ENCODE data around the gene CALR. TPM values are rescaled to one million over a fixed set of nuclear protein-coding genes. Genes with fewer than 3 reads are reported as not detected.

CALR gene
- polyA plus RNA-seq, 6 donors from 2014 or later: 97.4 to 189 (median 155) TPM

DNA sequence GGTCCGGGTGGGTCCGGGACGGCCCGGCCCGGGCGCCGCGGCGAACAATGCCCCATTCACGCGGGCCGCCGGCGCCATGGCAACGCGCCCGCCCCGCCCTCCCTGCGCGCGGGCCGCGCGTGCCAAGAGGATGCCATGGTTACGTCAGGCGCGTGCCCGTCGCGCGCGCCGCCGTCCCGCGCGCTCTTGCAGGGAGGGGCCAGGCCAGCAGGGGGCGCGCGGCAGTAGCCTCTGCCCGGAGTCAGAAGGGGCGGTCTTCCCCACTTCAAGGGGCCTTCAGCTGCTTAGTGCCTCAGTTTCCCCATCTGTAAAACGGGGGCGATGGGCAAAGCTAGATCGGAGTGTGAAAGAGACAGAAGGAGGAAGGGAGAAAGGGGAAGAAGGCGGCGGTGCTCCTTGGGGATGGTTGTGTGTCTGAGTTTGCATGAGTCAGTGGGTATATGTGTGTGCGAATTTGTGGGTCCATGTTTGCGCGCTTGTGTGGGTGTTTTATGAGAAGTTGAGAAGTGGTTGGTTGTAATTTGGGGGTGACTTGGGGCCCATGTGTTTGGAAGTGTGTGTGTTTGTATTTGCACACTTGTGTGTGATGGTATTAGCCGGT, 45.2 kb downstream of the CALR start:
- no peak overlapping the region for H3K4me3 Mint-ChIP-seq
- H3K4me1 Mint-ChIP-seq: peaks cover 0 to 24% (median 13%) of the 10 kb centered on the region in 3 donors
- peak; percentile 69 to 84 for ATAC-seq (ENCODE audit: low read depth in 2 of 2)
- H3K27ac Mint-ChIP-seq: no peak overlapping the region
- H3K9me3 Mint-ChIP-seq: no peaks in the 10 kb centered on the region
- peak; percentile 85 for DNase-seq
- no peaks in the 10 kb centered on the region for H3K36me3 Mint-ChIP-seq
- H3K27me3 Mint-ChIP-seq: peaks cover 0 to 8% (median 6%) of the 10 kb centered on the region in 3 donors

DNA sequence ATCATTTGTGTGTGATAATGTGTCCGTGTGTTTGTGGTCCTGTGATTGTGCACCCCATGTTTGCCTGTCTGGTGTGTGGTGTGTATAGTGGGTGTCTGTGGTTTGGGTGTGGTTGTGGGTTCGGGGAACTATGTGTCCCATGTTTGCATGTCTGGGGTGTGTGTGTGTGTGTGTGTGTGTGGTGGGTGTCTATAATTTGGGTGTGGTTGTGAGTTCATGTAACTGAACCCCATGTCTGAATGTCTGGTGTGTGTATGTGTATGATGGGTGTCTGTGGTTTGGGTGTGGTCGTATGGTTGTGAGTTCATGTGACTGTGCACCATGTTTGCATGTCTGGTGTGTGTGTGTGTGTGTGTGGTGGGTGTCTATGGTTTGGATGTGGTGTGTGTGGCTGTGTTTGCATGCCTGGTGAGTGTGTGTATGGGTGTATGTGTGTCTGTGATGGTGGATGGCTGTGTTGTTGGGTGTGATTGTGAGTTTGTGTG, 45.8 kb downstream of the CALR start:
- Mint-ChIP-seq H3K27ac (no peak overlapping the region), H3K4me3 (no peak overlapping the region), H3K36me3 (no peaks in the 10 kb centered on the region), H3K27me3 (peaks cover 0 to 8% (median 6%) of the 10 kb centered on the region in 3 donors), H3K9me3 (no peaks in the 10 kb centered on the region), H3K4me1 (peaks cover 0 to 21% (median 13%) of the 10 kb centered on the region in 3 donors)
- ATAC-seq (ENCODE audit: low read depth in 2 of 2): no peak
- DNase-seq: no peak

DNA sequence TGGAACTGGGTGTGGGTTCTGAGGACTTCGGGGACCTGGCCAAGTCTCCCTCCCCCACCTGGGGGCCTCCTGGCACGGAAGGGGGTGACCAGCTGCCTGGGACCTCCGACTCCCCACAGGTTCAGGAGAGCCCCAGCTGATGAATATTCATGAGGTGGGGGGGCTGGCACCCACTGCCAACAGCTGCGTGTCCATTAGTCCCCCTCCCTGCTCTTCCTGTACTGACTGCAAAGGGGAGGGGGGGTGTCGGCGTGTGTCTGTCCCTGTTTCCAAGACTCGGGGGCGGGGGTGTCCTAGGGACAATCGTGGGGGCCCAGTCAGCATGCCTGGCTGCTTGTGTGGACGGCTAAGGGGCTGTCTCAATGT, 46.3 kb downstream of the CALR start:
- H3K9me3 Mint-ChIP-seq: no peaks in the 10 kb centered on the region
- H3K4me1 Mint-ChIP-seq: peaks cover 0 to 19% (median 13%) of the 10 kb centered on the region in 3 donors
- H3K36me3 Mint-ChIP-seq: no peaks in the 10 kb centered on the region
- peak overlapping the region in 3 of 6 donors; percentile 57 to 88 (median 88) for H3K27ac Mint-ChIP-seq
- H3K4me3 Mint-ChIP-seq: peak overlapping the region in 4 of 8 donors; percentile 18 to 63 (median 30)
- H3K27me3 Mint-ChIP-seq: peaks cover 0 to 8% (median 6%) of the 10 kb centered on the region in 3 donors
- no peak for DNase-seq
- no peak for ATAC-seq (ENCODE audit: low read depth in 2 of 2)

DNA sequence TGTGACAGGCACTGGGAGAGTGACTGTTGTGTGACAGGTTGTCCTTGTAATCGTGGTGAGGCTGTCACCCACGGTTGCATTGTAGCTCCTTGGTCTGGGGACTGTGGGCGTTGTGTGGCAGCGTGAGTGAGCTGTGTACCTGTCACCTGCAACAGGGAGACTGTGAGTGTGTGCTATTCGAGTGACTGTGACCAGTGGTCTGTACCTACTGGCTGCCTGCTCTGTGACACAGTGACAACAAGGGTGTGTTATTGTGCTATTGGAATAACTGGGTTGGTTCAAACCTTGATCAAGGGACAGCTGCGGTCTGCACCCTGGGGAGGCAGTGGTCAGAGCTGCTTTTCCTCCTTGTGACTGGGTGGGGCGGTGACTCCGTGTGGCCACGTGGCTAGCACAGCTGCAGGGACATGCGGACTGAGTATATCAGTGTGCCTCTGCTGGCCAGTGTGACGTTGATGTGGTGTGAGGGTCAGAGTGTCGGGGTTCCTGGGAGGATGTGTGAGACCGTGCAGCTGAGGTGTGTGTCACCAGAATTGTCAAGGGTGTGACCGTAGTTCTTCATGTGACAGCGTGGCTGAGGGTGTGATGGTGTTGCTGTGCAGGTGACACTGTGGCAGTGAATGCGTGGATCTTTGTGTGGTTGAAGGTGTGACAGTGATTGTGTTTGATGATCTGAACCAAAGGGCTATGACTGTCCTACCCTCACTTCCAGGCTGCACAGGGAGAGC, 46.8 kb downstream of the CALR start:
- peak overlapping the region in 4 of 8 donors; percentile 18 to 69 (median 42) for H3K4me3 Mint-ChIP-seq
- DNase-seq (no peak), ATAC-seq (ENCODE audit: low read depth in 2 of 2) (peak; percentile 6 to 46)
- peaks cover 0 to 15% (median 9%) of the 10 kb centered on the region in 3 donors for H3K4me1 Mint-ChIP-seq
- peaks cover 0 to 8% (median 6%) of the 10 kb centered on the region in 3 donors for H3K27me3 Mint-ChIP-seq
- H3K27ac Mint-ChIP-seq: peak overlapping the region in 4 of 6 donors; percentile 57 to 88 (median 79)
- H3K36me3 Mint-ChIP-seq: no peaks in the 10 kb centered on the region
- no peaks in the 10 kb centered on the region for H3K9me3 Mint-ChIP-seq

DNA sequence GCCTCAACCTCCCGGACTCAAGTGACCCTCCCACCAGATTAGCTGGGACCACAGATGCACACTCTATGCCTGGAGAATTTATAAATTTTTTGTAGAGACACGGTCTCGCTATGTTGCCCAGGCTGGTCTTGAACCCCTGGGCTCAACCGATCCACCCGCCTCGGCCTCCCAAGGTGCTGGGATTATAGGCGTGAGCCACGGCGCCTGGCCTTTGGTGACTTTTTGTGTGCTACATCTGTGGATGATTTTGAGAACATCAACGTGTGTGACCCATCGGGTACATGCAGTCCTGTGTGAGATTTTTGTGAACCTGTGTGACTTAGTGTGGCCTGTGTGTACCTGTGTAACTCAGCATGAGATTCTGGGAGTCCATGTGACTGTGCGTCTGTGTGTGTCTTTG, 48.3 kb downstream of the CALR start:
- Mint-ChIP-seq H3K36me3 (no peaks in the 10 kb centered on the region), H3K4me1 (peaks cover 0 to 15% (median 9%) of the 10 kb centered on the region in 3 donors), H3K4me3 (no peak overlapping the region), H3K27ac (peak overlapping the region in 2 of 6 donors; percentile 11 to 73), H3K9me3 (no peaks in the 10 kb centered on the region), H3K27me3 (peaks cover 6 to 18% (median 10%) of the 10 kb centered on the region in 3 donors)
- ATAC-seq (ENCODE audit: low read depth in 2 of 2) (no peak), DNase-seq (no peak)

- no peak overlapping the region for H3K4me3 Mint-ChIP-seq
- DNase-seq: no peak
- H3K36me3 Mint-ChIP-seq: no peaks in the 10 kb centered on the region
- H3K4me1 Mint-ChIP-seq: peaks cover 0 to 15% (median 9%) of the 10 kb centered on the region in 3 donors
- H3K27ac Mint-ChIP-seq: peak overlapping the region in 2 of 6 donors; percentile 11 to 27
- H3K27me3 Mint-ChIP-seq: peaks cover 6 to 18% (median 10%) of the 10 kb centered on the region in 3 donors
- ATAC-seq (ENCODE audit: low read depth in 2 of 2): no peak
- no peaks in the 10 kb centered on the region for H3K9me3 Mint-ChIP-seq
These were observed 48.8 kb downstream of the CALR start for GRCh38 chr19:12987190-12987589.

- ATAC-seq (ENCODE audit: low read depth in 2 of 2): no peak
These were observed 49.4 kb downstream of the CALR start for GRCh38 chr19:12987781-12988180.

DNA sequence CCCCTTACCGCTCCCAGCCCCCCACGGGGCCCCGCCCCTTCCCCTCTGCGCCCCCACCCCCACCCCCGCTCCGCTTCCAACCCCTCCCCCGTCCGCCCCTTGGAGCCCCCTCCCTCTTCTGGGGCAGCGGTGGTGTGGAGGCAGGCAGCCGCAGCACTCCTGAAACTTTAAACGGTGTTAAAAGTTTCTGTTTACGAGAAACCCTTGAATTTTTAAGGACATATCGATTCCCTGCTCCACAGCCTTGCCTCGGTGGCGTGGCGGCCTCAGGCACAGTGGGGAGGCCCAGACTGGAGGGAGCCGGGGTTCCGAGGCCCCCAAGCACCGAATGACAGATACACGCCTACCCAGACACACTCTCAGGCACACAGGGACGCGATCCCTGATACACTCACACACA, 52.0 kb downstream of the CALR start:
- no peak for ATAC-seq (ENCODE audit: low read depth in 2 of 2)
- peaks cover 17 to 27% (median 19%) of the 10 kb centered on the region in 3 donors for H3K27me3 Mint-ChIP-seq
- no peak overlapping the region for H3K4me3 Mint-ChIP-seq
- DNase-seq: no peak
- peaks cover 0 to 2% (median 0%) of the 10 kb centered on the region in 7 donors for H3K9me3 Mint-ChIP-seq
- peak overlapping the region in 1 of 6 donors; percentile 38 for H3K27ac Mint-ChIP-seq
- H3K4me1 Mint-ChIP-seq: peaks cover 8 to 18% (median 12%) of the 10 kb centered on the region in 3 donors
- no peaks in the 10 kb centered on the region for H3K36me3 Mint-ChIP-seq

More at GRCh38 chr19:12987781-12988180, 49.4 kb downstream of the CALR start:
- no peak for DNase-seq
- Mint-ChIP-seq H3K36me3 (no peaks in the 10 kb centered on the region), H3K27me3 (peaks cover 6 to 18% (median 10%) of the 10 kb centered on the region in 3 donors), H3K4me3 (no peak overlapping the region), H3K4me1 (peaks cover 0 to 15% (median 9%) of the 10 kb centered on the region in 3 donors), H3K27ac (no peak overlapping the region), H3K9me3 (no peaks in the 10 kb centered on the region)

DNA sequence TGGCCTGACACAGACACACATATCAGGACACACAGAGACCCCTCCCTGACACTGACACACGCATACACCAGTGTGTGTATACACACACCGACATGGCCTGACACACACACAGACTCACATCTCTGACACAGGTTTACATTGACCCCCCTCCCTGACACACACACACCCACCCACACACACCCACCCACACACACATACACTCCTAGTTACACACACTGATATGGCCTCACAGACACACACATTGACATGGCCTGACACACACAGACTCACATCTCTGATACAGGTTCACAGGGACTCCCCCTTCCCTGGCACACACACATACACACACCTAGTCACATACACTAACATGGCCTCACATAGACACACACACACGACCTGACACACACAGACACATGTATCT, 52.4 kb downstream of the CALR start:
- Mint-ChIP-seq H3K27ac (peak overlapping the region in 2 of 6 donors; percentile 2 to 38), H3K27me3 (peaks cover 17 to 27% (median 19%) of the 10 kb centered on the region in 3 donors), H3K36me3 (no peaks in the 10 kb centered on the region), H3K4me3 (no peak overlapping the region), H3K4me1 (peaks cover 6 to 15% (median 12%) of the 10 kb centered on the region in 3 donors), H3K9me3 (peaks cover 0 to 2% (median 0%) of the 10 kb centered on the region in 7 donors)
- ATAC-seq (ENCODE audit: low read depth in 2 of 2): no peak
- DNase-seq: no peak

DNA sequence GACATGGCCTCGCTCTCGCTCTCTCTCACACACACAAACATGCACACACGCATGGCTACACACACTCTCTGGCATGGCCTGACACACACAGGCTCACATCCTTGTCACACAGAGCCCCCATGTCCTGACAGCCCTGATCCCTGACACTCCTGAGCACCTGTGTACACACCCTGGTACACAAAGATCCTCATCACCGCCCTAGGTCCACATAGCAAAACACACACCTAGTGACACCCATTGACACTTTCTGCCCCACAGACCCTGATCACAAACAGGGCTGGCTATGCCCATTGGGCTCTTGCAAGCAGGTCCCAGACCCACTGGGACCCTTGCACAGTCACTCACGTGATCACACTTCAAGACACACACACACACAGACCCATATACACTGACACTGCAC, 52.9 kb downstream of the CALR start:
- H3K9me3 Mint-ChIP-seq: peaks cover 0 to 2% (median 0%) of the 10 kb centered on the region in 7 donors
- H3K4me3 Mint-ChIP-seq: no peak overlapping the region
- H3K36me3 Mint-ChIP-seq: no peaks in the 10 kb centered on the region
- DNase-seq: no peak
- H3K27me3 Mint-ChIP-seq: peaks cover 17 to 27% (median 19%) of the 10 kb centered on the region in 3 donors
- ATAC-seq (ENCODE audit: low read depth in 2 of 2): no peak
- peaks cover 9 to 15% (median 12%) of the 10 kb centered on the region in 3 donors for H3K4me1 Mint-ChIP-seq
- H3K27ac Mint-ChIP-seq: peak overlapping the region in 1 of 6 donors; percentile 2

- no peak overlapping the region for H3K27ac Mint-ChIP-seq
- H3K9me3 Mint-ChIP-seq: peaks cover 0 to 2% (median 0%) of the 10 kb centered on the region in 7 donors
These were observed 54.3 kb downstream of the CALR start for GRCh38 chr19:12992729-12993128.

GRCh38 chr19:12993562-12993961, 55.2 kb downstream of the CALR start:
- no peak for DNase-seq
- H3K36me3 Mint-ChIP-seq: no peaks in the 10 kb centered on the region
- peak overlapping the region in 6 of 8 donors; percentile 44 to 97 (median 93) for H3K4me3 Mint-ChIP-seq
- no peak for ATAC-seq (ENCODE audit: low read depth in 2 of 2)
- H3K27me3 Mint-ChIP-seq: peaks cover 23 to 31% (median 27%) of the 10 kb centered on the region in 3 donors
- peaks cover 0 to 2% (median 0%) of the 10 kb centered on the region in 7 donors for H3K9me3 Mint-ChIP-seq
- H3K27ac Mint-ChIP-seq: no peak overlapping the region
- peaks cover 12 to 18% (median 15%) of the 10 kb centered on the region in 3 donors for H3K4me1 Mint-ChIP-seq

More at GRCh38 chr19:12992729-12993128, 54.3 kb downstream of the CALR start:
- H3K4me3 Mint-ChIP-seq: peak overlapping the region in 1 of 8 donors; percentile 14
- ATAC-seq (ENCODE audit: low read depth in 2 of 2) (no peak), DNase-seq (no peak)
- no peaks in the 10 kb centered on the region for H3K36me3 Mint-ChIP-seq
- H3K27me3 Mint-ChIP-seq: peaks cover 21 to 24% (median 23%) of the 10 kb centered on the region in 3 donors
- H3K4me1 Mint-ChIP-seq: peaks cover 12 to 18% (median 12%) of the 10 kb centered on the region in 3 donors
